Gastrocnemius medialis (tissue), 4 donors: Measurements from ENCODE around the gene SSR4.

Source experiments
- POLR2A ChIP-seq, 2 donors: fragments of 450-650 bp; IDR thresholded peaks; one replicate each; pipeline ENCODE4 v1.6.1; 2017; ENCODE audit warnings: antibody characterized with exemption in 2 of 2, mild to moderate bottlenecking in 2 of 2, moderate library complexity in 2 of 2
- TF ChIP-seq, protein P1 (sequence below), 5 experiments: fragments of 450-650 bp in 3 of 5; fragments of 200-600 bp in 2 of 5; sonication (generic) in 2 of 5; IDR thresholded peaks in 4 of 5; conservative IDR thresholded peaks in 1 of 5; 1 replicate in 4 of 5; 2 replicates in 1 of 5; pipeline ENCODE4 v1.5.1; 2016 to 2019; ENCODE audit warnings: antibody characterized with exemption in 5 of 5, mild to moderate bottlenecking in 3 of 5, moderate library complexity in 3 of 5

- TF ChIP-seq, protein P1, sequence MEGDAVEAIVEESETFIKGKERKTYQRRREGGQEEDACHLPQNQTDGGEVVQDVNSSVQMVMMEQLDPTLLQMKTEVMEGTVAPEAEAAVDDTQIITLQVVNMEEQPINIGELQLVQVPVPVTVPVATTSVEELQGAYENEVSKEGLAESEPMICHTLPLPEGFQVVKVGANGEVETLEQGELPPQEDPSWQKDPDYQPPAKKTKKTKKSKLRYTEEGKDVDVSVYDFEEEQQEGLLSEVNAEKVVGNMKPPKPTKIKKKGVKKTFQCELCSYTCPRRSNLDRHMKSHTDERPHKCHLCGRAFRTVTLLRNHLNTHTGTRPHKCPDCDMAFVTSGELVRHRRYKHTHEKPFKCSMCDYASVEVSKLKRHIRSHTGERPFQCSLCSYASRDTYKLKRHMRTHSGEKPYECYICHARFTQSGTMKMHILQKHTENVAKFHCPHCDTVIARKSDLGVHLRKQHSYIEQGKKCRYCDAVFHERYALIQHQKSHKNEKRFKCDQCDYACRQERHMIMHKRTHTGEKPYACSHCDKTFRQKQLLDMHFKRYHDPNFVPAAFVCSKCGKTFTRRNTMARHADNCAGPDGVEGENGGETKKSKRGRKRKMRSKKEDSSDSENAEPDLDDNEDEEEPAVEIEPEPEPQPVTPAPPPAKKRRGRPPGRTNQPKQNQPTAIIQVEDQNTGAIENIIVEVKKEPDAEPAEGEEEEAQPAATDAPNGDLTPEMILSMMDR (IDR thresholded peaks at IDR 0.05 in 4 of 5, conservative IDR thresholded peaks at IDR 0.05 in 1 of 5): no peak
- TF ChIP-seq POLR2A (IDR thresholded peaks at IDR 0.05): no peak
These were observed 3.0 kb downstream of the SSR4 start for GRCh38 chrX:153797415-153798015.
